ENCODE measurements around the gene RAD52.

RAD52 gene

GRCh38 chr12:912466-913235, 36.8 kb downstream of the RAD52 start:
- DNase-seq, result no peak

GRCh38 chr12:911191-911826, 38.2 kb downstream of the RAD52 start:
- peak; percentile 43 for DNase-seq

- DNase-seq, result no peak
Observed at GRCh38 chr12:910416-910815, 39.1 kb downstream of the RAD52 start.

GRCh38 chr12:909861-910260, 39.6 kb downstream of the RAD52 start:
- no peak for DNase-seq

GRCh38 chr12:907413-908185, 41.9 kb downstream of the RAD52 start:
- no peak for DNase-seq

GRCh38 chr12:906062-906585, 43.4 kb downstream of the RAD52 start:
- no peak for DNase-seq

GRCh38 chr12:905261-906031, 44.0 kb downstream of the RAD52 start:
- peak; percentile 35 for DNase-seq

- no peak for DNase-seq
Observed at GRCh38 chr12:904010-904414, 45.5 kb downstream of the RAD52 start.

GRCh38 chr12:903055-903454, 46.4 kb downstream of the RAD52 start:
- DNase-seq, result no peak

GRCh38 chr12:902581-902980, 46.9 kb downstream of the RAD52 start:
- no peak for DNase-seq

GRCh38 chr12:897386-897785, 52.1 kb downstream of the RAD52 start:
- DNase-seq, result no peak

GRCh38 chr12:896031-896430, 53.5 kb downstream of the RAD52 start:
- DNase-seq, result no peak

- DNase-seq, result no peak
Observed at GRCh38 chr12:894226-894625, 55.3 kb downstream of the RAD52 start.

GRCh38 chr12:886206-886605, 63.3 kb downstream of the RAD52 start:
- DNase-seq, result no peak

- DNase-seq, result no peak
Observed at GRCh38 chr12:885701-886100, 63.8 kb downstream of the RAD52 start.

GRCh38 chr12:884746-885414, 64.6 kb downstream of the RAD52 start:
- no peak for DNase-seq

GRCh38 chr12:880656-881055, 68.8 kb downstream of the RAD52 start:
- no peak for DNase-seq

- DNase-seq, result no peak
Observed at GRCh38 chr12:879641-880040, 69.9 kb downstream of the RAD52 start.

GRCh38 chr12:873954-874353, 75.5 kb downstream of the RAD52 start:
- no peak for DNase-seq

- no peak for DNase-seq
Observed at GRCh38 chr12:870378-870777, 79.1 kb downstream of the RAD52 start.

- no peak for DNase-seq
Observed at GRCh38 chr12:868722-869121, 80.8 kb downstream of the RAD52 start.

GRCh38 chr12:867905-868304, 81.6 kb downstream of the RAD52 start:
- DNase-seq, result no peak

Measured in GDM1 (cell line).